Measurements from ENCODE around the gene ARL2. TPM values are rescaled to one million over a fixed set of nuclear protein-coding genes. Genes with fewer than 3 reads are reported as not detected.

ARL2 gene
- total RNA-seq, 1 donor from 2014 or later: 76.1 TPM

DNA sequence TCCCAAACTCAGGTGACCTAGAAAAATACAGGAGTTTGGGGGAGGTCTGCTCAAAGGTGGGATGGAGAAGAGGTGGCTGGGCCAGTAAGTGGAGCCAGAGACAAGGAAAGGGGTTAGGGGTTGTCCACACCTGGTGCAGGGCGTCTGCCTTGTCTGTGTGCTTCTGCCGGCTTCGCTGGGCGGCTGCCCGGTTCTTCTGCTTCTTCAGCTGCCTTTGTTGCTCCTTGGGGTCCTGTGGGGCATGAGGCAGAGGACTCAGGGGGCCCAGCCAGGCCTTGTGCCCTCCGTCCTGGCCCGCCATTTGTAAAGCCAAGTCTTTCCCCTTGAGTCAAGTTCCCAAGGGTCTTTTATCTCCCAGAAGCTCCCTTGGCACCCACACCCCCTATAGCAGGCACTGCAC lies 19.6 kb upstream of the ARL2 start:
- TF ChIP-seq, protein P1, sequence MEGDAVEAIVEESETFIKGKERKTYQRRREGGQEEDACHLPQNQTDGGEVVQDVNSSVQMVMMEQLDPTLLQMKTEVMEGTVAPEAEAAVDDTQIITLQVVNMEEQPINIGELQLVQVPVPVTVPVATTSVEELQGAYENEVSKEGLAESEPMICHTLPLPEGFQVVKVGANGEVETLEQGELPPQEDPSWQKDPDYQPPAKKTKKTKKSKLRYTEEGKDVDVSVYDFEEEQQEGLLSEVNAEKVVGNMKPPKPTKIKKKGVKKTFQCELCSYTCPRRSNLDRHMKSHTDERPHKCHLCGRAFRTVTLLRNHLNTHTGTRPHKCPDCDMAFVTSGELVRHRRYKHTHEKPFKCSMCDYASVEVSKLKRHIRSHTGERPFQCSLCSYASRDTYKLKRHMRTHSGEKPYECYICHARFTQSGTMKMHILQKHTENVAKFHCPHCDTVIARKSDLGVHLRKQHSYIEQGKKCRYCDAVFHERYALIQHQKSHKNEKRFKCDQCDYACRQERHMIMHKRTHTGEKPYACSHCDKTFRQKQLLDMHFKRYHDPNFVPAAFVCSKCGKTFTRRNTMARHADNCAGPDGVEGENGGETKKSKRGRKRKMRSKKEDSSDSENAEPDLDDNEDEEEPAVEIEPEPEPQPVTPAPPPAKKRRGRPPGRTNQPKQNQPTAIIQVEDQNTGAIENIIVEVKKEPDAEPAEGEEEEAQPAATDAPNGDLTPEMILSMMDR (IDR thresholded peaks at IDR 0.05; ENCODE audit: insufficient read depth, low read length, severe bottlenecking): no peak
- H3K36me3 ChIP-seq (ENCODE audit: control insufficient read depth, insufficient read depth, low read length): no peaks in the 10 kb centered on the region
- no peak for FAIRE-seq

DNA sequence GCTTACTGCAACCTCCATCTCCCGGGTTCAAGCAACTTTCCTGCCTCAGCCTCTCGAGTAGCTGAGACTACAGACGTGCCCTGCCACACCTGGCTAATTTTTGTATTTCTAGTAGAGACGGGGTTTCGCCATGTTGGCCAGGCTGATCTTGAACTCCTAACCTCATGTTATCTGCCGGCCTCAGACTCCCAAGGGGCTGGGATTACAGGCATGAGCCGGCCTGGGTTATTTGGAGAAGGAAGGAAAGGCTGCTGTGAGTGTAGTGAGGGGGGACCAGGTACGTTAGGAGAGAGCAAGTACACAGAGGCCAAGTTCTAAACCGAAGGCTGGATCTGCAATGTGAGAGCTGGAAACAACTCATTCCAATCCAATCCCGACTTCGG lies 17.6 kb upstream of the ARL2 start:
- H3K36me3 ChIP-seq (ENCODE audit: control insufficient read depth, insufficient read depth, low read length): no peaks in the 10 kb centered on the region

More for the DNA sequence above, 19.6 kb upstream of the ARL2 start:
- no peak for DNase-seq (ENCODE audit: low read depth)
- H3K4me3 ChIP-seq (ENCODE audit: low read depth, low read length): no peak overlapping the region
- no peaks in the 10 kb centered on the region for H3K27me3 ChIP-seq (ENCODE audit: control insufficient read depth, insufficient read depth, low read length)

DNA sequence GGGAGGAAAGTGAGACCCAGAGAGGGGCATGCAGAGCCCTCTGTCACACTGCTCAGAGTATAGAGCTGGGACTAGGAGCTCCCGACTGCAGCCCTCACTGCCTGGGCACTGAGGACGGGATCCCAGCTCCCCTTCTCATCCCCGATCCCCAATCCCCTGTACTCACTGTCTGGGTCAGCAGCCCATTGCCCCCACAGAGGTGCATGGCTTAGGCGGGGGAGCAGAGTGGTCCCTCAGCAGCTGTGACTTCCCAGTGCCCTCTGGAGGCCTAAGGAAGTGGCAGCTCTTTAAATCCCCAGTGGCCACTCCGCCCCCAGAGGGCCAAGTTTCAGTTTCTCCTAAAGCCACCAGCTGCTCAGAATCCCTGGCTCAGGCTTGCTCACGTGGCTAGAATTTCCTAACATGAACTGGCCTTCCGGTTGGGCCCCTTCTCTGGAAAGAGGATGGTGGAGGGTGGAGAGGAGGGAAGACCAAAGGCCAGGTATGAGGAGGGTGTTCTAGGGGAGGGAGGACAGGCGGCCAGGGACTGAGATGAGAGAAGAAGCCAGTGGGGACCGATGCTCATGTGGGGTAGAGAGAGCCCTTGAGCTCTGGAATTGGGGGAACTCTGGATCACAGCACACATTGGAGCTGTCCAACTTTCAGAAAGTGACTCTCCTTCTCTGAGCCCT lies 17.1 kb upstream of the ARL2 start, which contains the start of gene BATF2:
BATF2 (minus strand) TSS at position 262 of the 671 bp plus-strand sequence; CDS start at position 205, 57 bp downstream.
- DNase-seq (ENCODE audit: low read depth) (peak; percentile 32), FAIRE-seq (no peak)
- H3K27me3 ChIP-seq (ENCODE audit: control insufficient read depth, insufficient read depth, low read length): no peaks in the 10 kb centered on the region
- TF ChIP-seq, protein P1 (IDR thresholded peaks at IDR 0.05; ENCODE audit: insufficient read depth, low read length, severe bottlenecking): peak; percentile 51
- H3K4me3 ChIP-seq (ENCODE audit: low read depth, low read length): no peak within 1 kb of the TSS
- H3K36me3 ChIP-seq (ENCODE audit: control insufficient read depth, insufficient read depth, low read length): no peaks in the 10 kb centered on the region

More for the DNA sequence above, 17.6 kb upstream of the ARL2 start:
- DNase-seq (ENCODE audit: low read depth) (no peak), FAIRE-seq (no peak)
- TF ChIP-seq, protein P1 (IDR thresholded peaks at IDR 0.05; ENCODE audit: insufficient read depth, low read length, severe bottlenecking): no peak
- no peak overlapping the region for H3K4me3 ChIP-seq (ENCODE audit: low read depth, low read length)
- no peaks in the 10 kb centered on the region for H3K27me3 ChIP-seq (ENCODE audit: control insufficient read depth, insufficient read depth, low read length)

DNA sequence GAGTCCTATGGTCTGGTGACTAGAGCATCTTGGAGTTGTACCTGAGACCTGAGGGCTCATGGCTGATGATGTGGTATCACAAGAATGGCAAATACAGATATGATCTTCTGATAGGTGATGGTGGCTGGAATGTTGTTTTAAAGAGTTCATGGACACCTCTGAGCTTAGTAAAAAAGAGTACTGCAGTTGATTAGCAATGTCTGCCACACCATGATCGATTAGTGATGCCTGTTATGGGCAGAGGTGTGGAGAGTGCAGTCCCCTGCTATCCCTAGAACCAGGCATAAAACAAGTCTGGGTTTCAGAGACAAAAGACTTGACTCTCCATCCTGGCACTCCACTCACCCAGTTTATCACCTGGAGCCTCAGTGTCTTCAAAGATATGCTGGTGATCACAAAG lies 15.8 kb upstream of the ARL2 start:
- H3K27me3 ChIP-seq (ENCODE audit: control insufficient read depth, insufficient read depth, low read length): no peaks in the 10 kb centered on the region
- TF ChIP-seq, protein P1 (IDR thresholded peaks at IDR 0.05; ENCODE audit: insufficient read depth, low read length, severe bottlenecking): no peak
- no peak overlapping the region for H3K4me3 ChIP-seq (ENCODE audit: low read depth, low read length)
- DNase-seq (ENCODE audit: low read depth) (no peak), FAIRE-seq (no peak)
- H3K36me3 ChIP-seq (ENCODE audit: control insufficient read depth, insufficient read depth, low read length): no peaks in the 10 kb centered on the region

GRCh38 chr11:64998690-64999431 lies 15.1 kb upstream of the ARL2 start:
- TF ChIP-seq, protein P1 (IDR thresholded peaks at IDR 0.05; ENCODE audit: insufficient read depth, low read length, severe bottlenecking): no peak
- FAIRE-seq: no peak

More at GRCh38 chr11:64998690-64999431, 15.1 kb upstream of the ARL2 start:
- no peak for DNase-seq (ENCODE audit: low read depth)
- H3K27me3 ChIP-seq (ENCODE audit: control insufficient read depth, insufficient read depth, low read length): no peaks in the 10 kb centered on the region
- H3K36me3 ChIP-seq (ENCODE audit: control insufficient read depth, insufficient read depth, low read length): no peaks in the 10 kb centered on the region
- no peak overlapping the region for H3K4me3 ChIP-seq (ENCODE audit: low read depth, low read length)

Measured in bronchial epithelial cell (primary cell).